ENCODE results near the gene ADGRE2.

ADGRE2 gene

GRCh38 chr19:14761607-14762006 is 16.8 kb downstream of the ADGRE2 start:
- no peak overlapping the region for H3K27ac ChIP-seq
- H3K36me3 ChIP-seq, result peaks cover 61% of the 10 kb centered on the region
- H3K4me3 ChIP-seq (ENCODE audit: low read depth in 1 of 2, low read length in 1 of 2), result no peak overlapping the region
- no peaks in the 10 kb centered on the region for H3K27me3 ChIP-seq
- peaks cover 0 to 5% of the 10 kb centered on the region in 2 experiments for H3K4me1 ChIP-seq (ENCODE audit: control insufficient read depth in 1 of 2, insufficient read depth in 1 of 2, low read depth in 1 of 2, low read length in 1 of 2)
- TF ChIP-seq CTCF (IDR thresholded peaks at IDR 0.05), result no peak
- H3K9me3 ChIP-seq, result no peaks in the 10 kb centered on the region

- no peak overlapping the region for H3K4me3 ChIP-seq (ENCODE audit: low read depth in 1 of 2, low read length in 1 of 2)
- no peaks in the 10 kb centered on the region for H3K27me3 ChIP-seq
- TF ChIP-seq CTCF (IDR thresholded peaks at IDR 0.05), result no peak
These were observed 19.5 kb downstream of the ADGRE2 start for GRCh38 chr19:14758816-14759215.

GRCh38 chr19:14748601-14749000 is 29.8 kb downstream of the ADGRE2 start:
- H3K27me3 ChIP-seq, result no peaks in the 10 kb centered on the region
- H3K27ac ChIP-seq, result no peak overlapping the region
- H3K9me3 ChIP-seq, result no peaks in the 10 kb centered on the region
- peaks cover 73% of the 10 kb centered on the region for H3K36me3 ChIP-seq
- no peaks in the 10 kb centered on the region for H3K4me1 ChIP-seq (ENCODE audit: control insufficient read depth in 1 of 2, insufficient read depth in 1 of 2, low read depth in 1 of 2, low read length in 1 of 2)
- H3K4me3 ChIP-seq (ENCODE audit: low read depth in 1 of 2, low read length in 1 of 2), result no peak overlapping the region
- no peak for TF ChIP-seq CTCF (IDR thresholded peaks at IDR 0.05)

More at GRCh38 chr19:14758816-14759215, 19.5 kb downstream of the ADGRE2 start:
- Histone ChIP-seq H3K9me3 (no peaks in the 10 kb centered on the region), H3K36me3 (peaks cover 57% of the 10 kb centered on the region), H3K27ac (no peak overlapping the region), H3K4me1 (ENCODE audit: control insufficient read depth in 1 of 2, insufficient read depth in 1 of 2, low read depth in 1 of 2, low read length in 1 of 2) (peaks cover 0 to 4% of the 10 kb centered on the region in 2 experiments)

- Histone ChIP-seq H3K27me3 (no peaks in the 10 kb centered on the region), H3K9me3 (no peaks in the 10 kb centered on the region), H3K27ac (no peak overlapping the region), H3K4me1 (ENCODE audit: control insufficient read depth in 1 of 2, insufficient read depth in 1 of 2, low read depth in 1 of 2, low read length in 1 of 2) (no peaks in the 10 kb centered on the region), H3K36me3 (peaks cover 77% of the 10 kb centered on the region), H3K4me3 (ENCODE audit: low read depth in 1 of 2, low read length in 1 of 2) (no peak overlapping the region)
- no peak for TF ChIP-seq CTCF (IDR thresholded peaks at IDR 0.05)
These were observed 31.5 kb downstream of the ADGRE2 start for GRCh38 chr19:14746886-14747285.

- Histone ChIP-seq H3K27me3 (no peaks in the 10 kb centered on the region), H3K9me3 (no peaks in the 10 kb centered on the region), H3K27ac (no peak overlapping the region), H3K36me3 (peaks cover 31% of the 10 kb centered on the region), H3K4me3 (ENCODE audit: low read depth in 1 of 2, low read length in 1 of 2) (no peak overlapping the region), H3K4me1 (ENCODE audit: control insufficient read depth in 1 of 2, insufficient read depth in 1 of 2, low read depth in 1 of 2, low read length in 1 of 2) (no peaks in the 10 kb centered on the region)
- no peak for TF ChIP-seq CTCF (IDR thresholded peaks at IDR 0.05)
These were observed 42.4 kb downstream of the ADGRE2 start for GRCh38 chr19:14735915-14736314.

GRCh38 chr19:14733574-14733973 is 44.8 kb downstream of the ADGRE2 start:
- Histone ChIP-seq H3K9me3 (peaks cover 3% of the 10 kb centered on the region), H3K27ac (no peak overlapping the region), H3K4me1 (ENCODE audit: control insufficient read depth in 1 of 2, insufficient read depth in 1 of 2, low read depth in 1 of 2, low read length in 1 of 2) (no peaks in the 10 kb centered on the region), H3K36me3 (peaks cover 13% of the 10 kb centered on the region), H3K27me3 (no peaks in the 10 kb centered on the region), H3K4me3 (ENCODE audit: low read depth in 1 of 2, low read length in 1 of 2) (no peak overlapping the region)
- no peak for TF ChIP-seq CTCF (IDR thresholded peaks at IDR 0.05)

Measured in neutrophil (primary cell).